ENCODE data around the gene FHIT.

- no peak for TF ChIP-seq MAX (IDR thresholded peaks at IDR 0.05)
- TF ChIP-seq CTCF (IDR thresholded peaks at IDR 0.05; ENCODE audit: low read depth, low read length, missing input control): no peak
- no peak for TF ChIP-seq TAF1 (conservative IDR thresholded peaks at IDR 0.05)
Measured at GRCh38 chr3:60186359-60186758, 1064.9 kb downstream of the FHIT start.

Measured in liver (tissue), 3 donors.